NCI-H446 treated with DMSO at 0.1 percent for 48 hours (cell line): ENCODE data around the gene LDB3.

Experiments used
- DNase-seq: peaks from one replicate; lab custom pipeline; 2025; lab: John Stamatoyannopoulos, UW

The LDB3 gene

GRCh38 chr10:86765548-86765947, 97.2 kb downstream of the LDB3 start:
- no peak for DNase-seq

- DNase-seq: no peak
These were observed 100.2 kb downstream of the LDB3 start for GRCh38 chr10:86768412-86769062.

DNA sequence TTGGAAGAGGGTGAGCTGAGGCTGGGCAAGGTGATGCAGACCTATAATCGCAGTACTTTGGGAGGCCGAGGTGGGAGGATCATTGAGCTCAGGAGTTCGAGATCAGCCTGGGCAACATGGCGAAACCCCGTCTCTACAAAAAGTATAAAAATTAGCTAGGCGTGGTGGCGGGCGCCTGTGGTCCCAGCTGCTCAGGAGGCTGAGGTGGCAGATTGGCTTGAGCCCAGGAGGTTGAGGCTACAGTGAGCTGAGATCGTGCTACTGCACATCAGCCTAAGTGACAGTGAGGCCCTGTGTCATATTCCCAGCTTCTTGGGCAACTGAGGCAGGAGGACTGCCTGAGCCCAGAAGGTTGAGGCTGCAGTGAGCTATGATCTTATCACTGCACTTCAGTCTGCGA, 101.7 kb downstream of the LDB3 start:
- no peak for DNase-seq

GRCh38 chr10:86770412-86770960, 102.2 kb downstream of the LDB3 start:
- DNase-seq: no peak

DNA sequence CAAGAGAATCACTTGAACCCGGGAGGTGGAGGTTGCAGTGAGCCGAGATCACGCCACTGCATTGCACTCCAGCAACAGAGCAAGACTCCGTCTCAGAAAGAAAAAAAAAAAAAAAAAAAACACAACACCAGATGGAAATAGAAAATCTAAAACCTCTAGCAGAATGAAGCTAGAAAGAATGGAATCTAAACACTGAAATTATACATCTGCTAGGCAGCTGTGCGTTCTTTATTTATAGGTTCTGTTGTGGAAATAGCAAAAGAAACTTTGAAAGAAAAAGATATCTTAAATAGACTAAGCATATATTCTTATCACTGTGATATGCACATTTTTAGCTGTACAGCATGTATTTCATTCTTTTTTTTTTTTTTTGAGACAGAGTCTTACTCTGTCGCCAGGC, 105.2 kb downstream of the LDB3 start:
- DNase-seq: no peak

DNA sequence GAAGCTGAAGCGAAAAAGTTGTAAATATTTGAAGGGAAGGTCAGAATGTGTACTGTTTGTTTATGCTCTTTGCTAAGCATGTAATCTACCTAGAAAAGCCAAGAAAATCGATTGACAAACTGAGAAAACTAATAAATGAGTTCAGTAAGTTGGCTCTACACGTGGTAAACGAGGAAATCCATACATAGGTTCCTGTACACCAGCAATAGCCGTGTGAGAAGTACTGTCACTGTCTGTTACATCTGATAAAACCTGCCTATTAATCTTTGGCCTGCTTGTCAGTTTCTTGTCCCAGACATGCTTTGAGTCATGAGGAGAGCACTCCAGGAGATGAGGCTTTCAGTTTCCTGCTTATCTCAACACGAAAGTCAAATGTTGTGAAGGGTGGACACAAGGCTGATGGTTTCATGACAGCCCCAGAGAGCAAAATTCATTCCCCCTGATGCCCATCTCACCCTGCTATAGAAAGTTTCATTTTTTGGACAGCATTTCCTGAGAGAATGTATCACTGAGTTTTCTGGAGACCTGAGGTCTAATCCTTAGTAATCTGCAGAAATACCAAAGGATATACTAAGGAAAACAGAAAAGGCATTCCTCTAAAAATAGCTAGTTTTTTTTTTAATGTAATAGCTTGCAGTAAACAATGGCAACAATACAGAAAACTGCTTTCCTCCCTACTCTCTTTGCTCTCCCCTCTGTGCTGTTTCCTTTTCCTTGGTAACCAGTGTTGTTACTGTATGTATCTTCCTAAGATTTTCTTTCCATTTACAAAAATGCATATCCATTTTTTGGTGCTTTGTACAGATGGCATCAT, 107.0 kb downstream of the LDB3 start:
- DNase-seq: no peak

GRCh38 chr10:86775870-86776180, 107.5 kb downstream of the LDB3 start:
- no peak for DNase-seq

DNA sequence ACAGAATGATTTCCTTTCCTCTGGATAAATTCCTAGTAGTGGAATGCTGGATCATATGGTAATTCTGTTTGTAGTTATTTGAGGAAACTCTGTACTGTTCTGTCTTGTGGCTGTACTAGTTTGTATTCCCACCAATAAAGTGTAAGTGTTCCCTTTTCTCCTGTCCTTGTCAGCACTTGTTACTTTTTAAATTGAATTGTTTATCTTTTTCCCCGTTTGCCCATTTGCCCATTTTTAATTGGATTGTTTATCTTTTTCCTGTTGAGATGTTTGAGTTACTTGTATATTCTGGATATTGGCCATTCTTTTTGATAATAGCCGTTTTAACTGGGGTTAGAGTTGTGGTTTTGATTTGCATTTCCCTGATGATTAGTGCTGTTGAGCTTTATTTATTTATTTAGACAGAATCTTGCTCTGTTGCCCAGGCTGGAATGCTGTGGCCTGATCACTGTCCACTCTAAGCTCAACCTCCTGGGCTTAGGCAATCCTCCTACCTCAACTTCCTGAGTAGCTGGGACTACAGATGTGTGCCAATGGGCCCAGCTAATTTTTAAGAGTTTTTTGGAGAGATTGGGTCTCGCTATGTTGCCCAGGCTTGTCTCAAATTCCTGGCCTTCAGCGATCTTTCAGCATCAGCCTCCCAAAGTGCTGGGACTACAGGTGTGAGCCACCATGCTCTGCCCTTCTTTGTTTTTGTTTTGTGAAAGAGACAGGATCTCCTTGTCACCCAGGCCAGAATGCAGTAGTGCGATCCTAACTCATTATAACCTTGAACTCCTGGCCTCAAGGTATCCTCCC, 111.1 kb downstream of the LDB3 start:
- DNase-seq: no peak

DNA sequence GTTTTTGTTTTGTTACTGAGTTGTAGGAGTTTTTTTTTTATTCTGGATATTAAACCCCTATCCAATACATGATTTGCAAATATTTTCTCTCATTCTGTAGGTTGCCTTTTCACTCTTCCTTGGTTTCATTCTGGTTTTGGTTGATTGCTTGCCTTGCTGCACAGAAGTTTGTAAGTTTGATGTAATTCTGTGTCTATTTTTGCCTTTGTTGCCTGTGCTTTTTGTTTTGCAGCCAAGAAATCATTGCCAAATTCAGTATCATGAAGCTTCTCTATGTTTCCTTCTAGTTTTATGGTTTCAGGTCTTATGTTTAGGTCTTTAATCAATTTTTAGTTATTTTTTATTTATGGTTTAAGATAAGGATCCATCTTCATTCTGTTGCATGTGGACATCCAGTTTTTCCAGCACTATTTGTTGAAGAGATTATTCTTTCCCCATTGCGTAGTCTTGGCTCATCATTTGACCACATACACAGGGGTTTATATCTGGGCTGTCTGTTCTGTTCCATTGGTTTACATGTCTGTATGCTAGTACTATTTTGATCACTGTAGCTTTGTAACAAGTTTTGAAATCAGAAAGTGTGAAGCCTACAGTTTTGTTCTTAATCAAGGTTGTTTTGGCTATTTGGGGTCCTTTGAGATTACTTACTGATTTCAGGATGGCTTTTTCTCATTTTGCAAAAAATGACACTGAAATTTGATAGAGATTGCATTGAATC, 114.5 kb downstream of the LDB3 start:
- no peak for DNase-seq

GRCh38 chr10:86785037-86785436, 116.7 kb downstream of the LDB3 start:
- DNase-seq: no peak
